Liver (tissue), 10 donors: Measurements from ENCODE around the gene GPR157. TPM values are rescaled to one million over a fixed set of nuclear protein-coding genes. Genes with fewer than 3 reads are reported as not detected.

ENCODE experiments used
- DNase-seq: peaks from one replicate; pipeline ENCODE4 v3.0.0-alpha.2; 2017; ENCODE audit warnings: low spot score
- H3K27ac ChIP-seq, 2 donors: one replicate each; pipeline ENCODE4 v1.7.0; 2013; ENCODE audit warnings: inconsistent platforms in 2 of 2, low read length in 2 of 2, control low read depth in 1 of 2, low read depth in 1 of 2, mild to moderate bottlenecking in 1 of 2
- H3K27me3 ChIP-seq, 4 donors: one replicate each; pipeline versions ENCODE4 v1.6.1 to v1.7.0; 2013; ENCODE audit warnings: low read length in 3 of 4, inconsistent platforms in 1 of 4, mild to moderate bottlenecking in 1 of 4, moderate library complexity in 1 of 4; ENCODE audit not compliant: control insufficient read depth in 4 of 4, insufficient read depth in 4 of 4
- H3K36me3 ChIP-seq, 4 donors: one replicate each; pipeline versions ENCODE4 v1.6.1 to v1.7.0; 2013; ENCODE audit warnings: low read length in 3 of 4, mild to moderate bottlenecking in 3 of 4, low read depth in 1 of 4, moderate library complexity in 1 of 4; ENCODE audit not compliant: control insufficient read depth in 4 of 4, insufficient read depth in 3 of 4
- H3K4me1 ChIP-seq, 4 donors: one replicate each; pipeline versions ENCODE4 v1.6.1 to v1.7.0; 2013; ENCODE audit warnings: low read length in 3 of 4, mild to moderate bottlenecking in 3 of 4, moderate library complexity in 1 of 4; ENCODE audit not compliant: control insufficient read depth in 4 of 4, insufficient read depth in 4 of 4
- H3K4me3 ChIP-seq, 3 donors: one replicate each; pipeline versions ENCODE4 v1.6.1 to v1.7.0; 2013; ENCODE audit warnings: low read length in 3 of 3, control low read depth in 1 of 3, low read depth in 1 of 3, mild to moderate bottlenecking in 1 of 3
- H3K9ac ChIP-seq, 2 donors: one replicate each; pipeline ENCODE4 v1.7.0; 2013; ENCODE audit warnings: low read length in 2 of 2, mild to moderate bottlenecking in 2 of 2, moderate library complexity in 2 of 2, control low read depth in 1 of 2, low read depth in 1 of 2
- H3K9me3 ChIP-seq, 4 donors: one replicate each; pipeline versions ENCODE4 v1.6.1 to v1.7.0; 2013; ENCODE audit warnings: low read length in 3 of 4; ENCODE audit not compliant: control insufficient read depth in 4 of 4
- ATF3 ChIP-seq: IDR thresholded peaks from 2 replicates; pipeline ENCODE4 v1.6.1; 2016; ENCODE audit warnings: antibody characterized with exemption
- CTCF ChIP-seq: fragments of 150-350 bp; IDR thresholded peaks from 2 replicates; pipeline ENCODE4 v1.5.1; 2017; ENCODE audit warnings: improper control_type of control experiment, low read depth, low read length; ENCODE audit not compliant: missing input control
- EGR1 ChIP-seq, 2 donors: IDR thresholded peaks; 2 replicates each; pipeline ENCODE4 v1.6.1; 2016 to 2018; ENCODE audit warnings: antibody characterized with exemption in 2 of 2, low read depth in 2 of 2
- FOXA1 ChIP-seq: IDR thresholded peaks from 2 replicates; pipeline ENCODE4 v1.6.1; 2016; ENCODE audit warnings: antibody characterized with exemption
- FOXA2 ChIP-seq: IDR thresholded peaks from 2 replicates; pipeline ENCODE4 v1.6.1; 2016; ENCODE audit warnings: antibody characterized with exemption
- GABPA ChIP-seq, 2 donors: IDR thresholded peaks in 1 of 2; conservative IDR thresholded peaks in 1 of 2; 2 replicates each; pipeline ENCODE4 v1.6.1; 2016; ENCODE audit warnings: antibody characterized with exemption in 2 of 2, mild to moderate bottlenecking in 1 of 2, moderate library complexity in 1 of 2
- HNF4A ChIP-seq, 2 donors: conservative IDR thresholded peaks; 2 replicates each; pipeline ENCODE4 v1.6.1; 2016; ENCODE audit warnings: antibody characterized with exemption in 2 of 2, mild to moderate bottlenecking in 2 of 2
- HNF4G ChIP-seq: IDR thresholded peaks from 2 replicates; pipeline ENCODE4 v1.6.1; 2016; ENCODE audit warnings: antibody characterized with exemption
- JUND ChIP-seq, 2 donors: IDR thresholded peaks; 2 replicates each; pipeline ENCODE4 v1.6.1; 2016; ENCODE audit warnings: antibody characterized with exemption in 2 of 2
- MAX ChIP-seq: IDR thresholded peaks from 2 replicates; pipeline ENCODE4 v1.6.1; 2016; ENCODE audit warnings: antibody characterized with exemption
- NR2F2 ChIP-seq: IDR thresholded peaks from 2 replicates; pipeline ENCODE4 v1.6.1; 2016; ENCODE audit warnings: antibody characterized with exemption
- RAD21 ChIP-seq, 2 donors: IDR thresholded peaks; 2 replicates each; pipeline ENCODE4 v1.6.1; 2016; ENCODE audit warnings: antibody characterized with exemption in 2 of 2, mild to moderate bottlenecking in 2 of 2
- REST ChIP-seq: IDR thresholded peaks from 2 replicates; pipeline ENCODE4 v1.6.1; 2016; ENCODE audit warnings: antibody characterized with exemption, mild to moderate bottlenecking
- RXRA ChIP-seq, 2 donors: IDR thresholded peaks; 2 replicates each; pipeline ENCODE4 v1.6.1; 2017 to 2018; ENCODE audit warnings: antibody characterized with exemption in 2 of 2, mild to moderate bottlenecking in 1 of 2
- SP1 ChIP-seq: IDR thresholded peaks from 2 replicates; pipeline ENCODE4 v1.6.1; 2018; ENCODE audit warnings: antibody characterized with exemption, mild to moderate bottlenecking
- TAF1 ChIP-seq: conservative IDR thresholded peaks from 2 replicates; pipeline ENCODE4 v1.6.1; 2016; ENCODE audit warnings: antibody characterized with exemption, mild to moderate bottlenecking
- YY1 ChIP-seq: IDR thresholded peaks from 2 replicates; pipeline ENCODE4 v1.6.1; 2016; ENCODE audit warnings: antibody characterized with exemption, mild to moderate bottlenecking
- ZBTB33 ChIP-seq: IDR thresholded peaks from 2 replicates; pipeline ENCODE4 v1.6.1; 2016; ENCODE audit warnings: antibody characterized with exemption
- WGBS: extraction: QIAGEN DNeasy Blood & Tissue Kit; methylation state at CpG from one replicate; pipeline ENCODE4 v1.1.7; 2013; 5-methylcytosine and 5-hydroxymethylcytosine counted together
- polyA plus RNA-seq, 2 donors: library from polyadenylated mRNA; stranded (reverse) in 1 of 2; unstranded in 1 of 2; fragments of 200-250 nt in 1 of 2; fragments of >200 nt in 1 of 2; fragmentation: Nextera tagmentation in 1 of 2; extraction: Ambion mirVana in 1 of 2; gene quantifications; one replicate each; pipeline versions ENCODE4 v1.2.1 to v1.2.3, GENCODE V29; 2013 to 2015
- small RNA-seq: library from RNA; depleted of rRNA; stranded (forward); fragments of <200 nt; gene quantifications from one replicate; pipeline ENCODE3, GENCODE V24; 2014
- total RNA-seq, 2 donors: library from RNA; depleted of rRNA; stranded (reverse); fragments of >200 nt; gene quantifications; one replicate each; pipeline ENCODE4 v1.2.3, GENCODE V29; 2014
- donor health status: healthy.
- donor health status: healthy.
- donor health status: healthy.
- donor health status: healthy.
- donor health status: healthy.

The GPR157 gene
- total and polyA plus RNA-seq, 4 donors = 1.3 to 7.0 (median 2.2) TPM

GRCh38 chr1:9050803-9051202 is 78.1 kb downstream of the GPR157 start:
- no peak for DNase-seq
- Histone ChIP-seq H3K27ac (no peak overlapping the region), H3K9me3 (no peaks in the 10 kb centered on the region), H3K36me3 (no peaks in the 10 kb centered on the region), H3K27me3 (no peaks in the 10 kb centered on the region), H3K9ac (no peak overlapping the region), H3K4me3 (no peak overlapping the region), H3K4me1 (no peaks in the 10 kb centered on the region)
- no peak for TF ChIP-seq NR2F2
- TF ChIP-seq HNF4A (conservative IDR thresholded peaks at IDR 0.05) = no peak
- no peak for TF ChIP-seq SP1
- TF ChIP-seq ATF3 = no peak
- no peak for TF ChIP-seq EGR1 (IDR thresholded peaks at IDR 0.05; ENCODE audit: low read depth in 2 of 2)
- TF ChIP-seq CTCF = no peak
- TF ChIP-seq YY1 = no peak
- TF ChIP-seq FOXA2 = no peak
- TF ChIP-seq ZBTB33 = no peak
- no peak for TF ChIP-seq JUND (IDR thresholded peaks at IDR 0.05)
- TF ChIP-seq GABPA (IDR thresholded peaks at IDR 0.05 in 1 of 2, conservative IDR thresholded peaks at IDR 0.05 in 1 of 2) = no peak
- no peak for TF ChIP-seq HNF4G
- TF ChIP-seq REST = no peak
- TF ChIP-seq RXRA (IDR thresholded peaks at IDR 0.05) = no peak
- TF ChIP-seq FOXA1 = no peak
- TF ChIP-seq TAF1 = no peak
- TF ChIP-seq MAX = no peak
- no peak for TF ChIP-seq RAD21 (IDR thresholded peaks at IDR 0.05)
- WGBS = 66% methylated on average over 3 of the region's 3 CpGs

Small RNA genes within 50 kb of the gene (small RNA-seq; reads per million reads assigned to genes)
- not detected for gene RF00424

Other genes with a start within 250 kb of the GPR157 start
- gene CA6, start 183.2 kb downstream of the GPR157 start, total RNA-seq = not detected
- not detected for gene CA6, start 183.2 kb downstream of the GPR157 start, polyA plus RNA-seq
- gene SLC2A7, start 102.7 kb downstream of the GPR157 start, total RNA-seq = not detected
- gene SLC2A7, start 102.7 kb downstream of the GPR157 start, polyA plus RNA-seq = not detected
- gene SLC2A5, start 59.5 kb downstream of the GPR157 start, total RNA-seq = 1 to 10 TPM in 1 of 2 donors, under 1 TPM in 1; 0.08 to 1.6 TPM
- gene SLC2A5, start 59.5 kb downstream of the GPR157 start, polyA plus RNA-seq = under 1 TPM; 0.07 to 0.18 TPM
- gene H6PD, start 105.7 kb upstream of the GPR157 start, total RNA-seq = 100 to 1,000 TPM in 1 of 2 donors, 10 to 100 TPM in 1; 47.7 to 134 TPM
- 10 to 100 TPM; 28.9 to 65.8 TPM for gene H6PD, start 105.7 kb upstream of the GPR157 start, polyA plus RNA-seq
- 10 to 100 TPM in 1 of 2 donors, 1 to 10 TPM in 1; 4.1 to 19.1 TPM for gene SPSB1, start 163.8 kb upstream of the GPR157 start, total RNA-seq
- 10 to 100 TPM; 10.4 to 22.6 TPM for gene SPSB1, start 163.8 kb upstream of the GPR157 start, polyA plus RNA-seq